NCI-H446 (cell line): ENCODE measurements around the gene COL18A1.

Experiments used
- DNase-seq, 2 experiments: peaks; one replicate each; lab custom pipeline; 2025; lab: John Stamatoyannopoulos, UW

COL18A1 gene

GRCh38 chr21:45480701-45481500, 75.9 kb downstream of the COL18A1 start:
- DNase-seq, result no peak

DNA sequence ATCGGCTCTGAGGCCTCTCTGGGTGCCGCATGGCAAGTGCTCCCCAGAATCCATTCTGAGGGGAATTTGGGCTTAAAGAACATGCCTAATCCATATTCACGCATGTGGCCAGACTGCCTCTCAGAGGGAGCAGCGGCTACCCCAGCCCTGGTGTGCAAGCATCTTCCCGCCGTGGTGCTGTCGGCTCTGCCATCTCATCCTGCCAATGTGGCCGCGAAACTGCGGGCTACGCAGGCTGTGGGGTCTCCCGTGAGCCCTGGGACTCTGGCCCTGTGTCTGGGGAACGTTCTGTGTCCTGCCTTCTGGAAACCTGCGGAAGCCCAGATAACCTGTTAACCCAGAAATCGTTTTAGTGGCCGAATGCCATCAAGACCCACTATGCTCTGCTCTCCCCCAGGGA, 76.6 kb downstream of the COL18A1 start:
- no peak for DNase-seq

GRCh38 chr21:45481977-45482898, 77.3 kb downstream of the COL18A1 start:
- no peak for DNase-seq

GRCh38 chr21:45482899-45483821, 78.2 kb downstream of the COL18A1 start:
- DNase-seq, result no peak

DNA sequence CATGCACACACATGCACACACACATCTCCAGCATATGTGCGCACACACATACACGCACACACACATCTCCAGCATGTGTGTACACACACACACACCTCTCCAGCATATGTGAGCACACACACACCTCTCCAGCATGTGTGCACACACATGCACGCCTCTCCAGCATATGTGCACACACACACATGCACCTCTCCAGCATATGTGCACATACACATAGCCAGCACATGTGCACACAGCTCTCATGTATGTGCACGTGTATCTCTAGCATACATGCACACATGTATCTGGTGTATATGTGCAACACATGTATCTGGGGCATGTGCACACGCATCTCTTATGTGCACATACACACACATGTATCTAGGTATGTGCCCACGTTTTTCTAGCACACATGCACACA, 79.4 kb downstream of the COL18A1 start:
- no peak for DNase-seq

GRCh38 chr21:45485686-45486442, 80.9 kb downstream of the COL18A1 start:
- no peak for DNase-seq

GRCh38 chr21:45486443-45487160, 81.6 kb downstream of the COL18A1 start:
- DNase-seq, result no peak

DNA sequence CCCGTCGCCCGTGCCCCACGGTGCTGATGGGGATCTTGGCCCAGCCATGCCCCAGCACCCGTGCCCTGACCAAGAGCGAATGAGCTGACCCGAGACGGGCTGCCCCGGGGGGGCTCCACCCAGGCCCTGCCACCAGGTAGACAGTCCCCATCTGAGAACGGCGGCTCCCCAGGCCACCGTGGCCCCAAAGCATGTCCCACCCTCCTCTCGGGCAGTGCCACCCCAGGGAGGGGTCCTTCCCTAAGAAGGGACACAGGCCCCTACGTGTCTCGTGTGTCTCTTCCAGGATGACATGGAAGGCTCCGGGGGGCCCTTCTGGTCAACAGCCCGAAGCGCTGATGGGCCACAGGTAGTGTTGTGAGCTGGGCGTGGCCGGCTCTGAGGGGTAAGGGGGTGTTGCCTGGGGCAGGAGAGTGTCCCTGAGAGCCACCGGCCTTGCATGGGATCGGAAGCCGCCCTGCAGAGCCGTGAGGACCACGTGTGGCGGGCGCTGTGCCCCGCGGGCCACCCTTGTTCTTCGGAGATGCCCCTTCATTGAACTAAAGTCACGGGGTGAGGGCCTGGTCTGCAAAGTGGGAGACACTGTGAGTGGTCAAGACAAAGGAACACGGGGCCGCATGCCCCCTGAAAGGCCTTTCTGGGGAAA, 82.3 kb downstream of the COL18A1 start:
- DNase-seq, result no peak

- DNase-seq, result no peak
These were observed 83.1 kb downstream of the COL18A1 start for GRCh38 chr21:45487891-45488600.

GRCh38 chr21:45488931-45489721, 84.2 kb downstream of the COL18A1 start:
- DNase-seq, result no peak

- no peak for DNase-seq
These were observed 84.7 kb downstream of the COL18A1 start for GRCh38 chr21:45489722-45489982.

- DNase-seq, result no peak
These were observed 85.2 kb downstream of the COL18A1 start for GRCh38 chr21:45490049-45490731.

- no peak for DNase-seq
These were observed 86.1 kb downstream of the COL18A1 start for GRCh38 chr21:45491056-45491455.

- DNase-seq, result no peak
These were observed 86.7 kb downstream of the COL18A1 start for GRCh38 chr21:45491623-45492022.

GRCh38 chr21:45492765-45493164, 87.8 kb downstream of the COL18A1 start:
- DNase-seq, result no peak

DNA sequence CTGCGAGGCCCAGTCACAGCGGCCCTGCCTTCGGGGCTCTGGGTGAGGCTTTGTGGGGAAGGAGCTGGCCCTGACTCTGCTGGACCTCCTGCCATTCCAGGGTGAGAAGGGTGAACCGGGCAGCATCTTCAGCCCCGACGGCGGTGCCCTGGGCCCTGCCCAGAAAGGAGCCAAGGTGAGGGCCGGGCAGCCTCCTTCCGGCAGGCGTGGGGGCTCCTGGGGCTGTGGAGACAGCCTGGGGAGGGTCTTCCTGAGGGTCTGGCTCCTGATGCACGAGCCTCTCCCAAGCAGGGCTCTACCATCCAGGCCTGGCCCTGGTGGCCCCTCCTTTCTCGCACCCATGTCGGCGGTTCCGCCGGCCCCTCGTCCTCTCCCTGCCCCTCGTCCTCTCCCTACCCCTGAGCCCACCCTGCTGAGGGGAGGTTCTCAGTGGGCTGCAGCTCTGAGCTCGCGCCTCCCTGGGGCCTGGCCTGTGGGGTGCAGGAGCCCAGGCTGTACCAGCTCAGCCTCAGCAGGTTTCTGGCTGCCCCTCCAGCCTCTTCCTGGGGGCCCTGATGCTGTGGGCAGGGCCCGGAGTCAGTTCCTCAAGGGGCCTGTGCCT, 88.5 kb downstream of the COL18A1 start:
- DNase-seq, result no peak

DNA sequence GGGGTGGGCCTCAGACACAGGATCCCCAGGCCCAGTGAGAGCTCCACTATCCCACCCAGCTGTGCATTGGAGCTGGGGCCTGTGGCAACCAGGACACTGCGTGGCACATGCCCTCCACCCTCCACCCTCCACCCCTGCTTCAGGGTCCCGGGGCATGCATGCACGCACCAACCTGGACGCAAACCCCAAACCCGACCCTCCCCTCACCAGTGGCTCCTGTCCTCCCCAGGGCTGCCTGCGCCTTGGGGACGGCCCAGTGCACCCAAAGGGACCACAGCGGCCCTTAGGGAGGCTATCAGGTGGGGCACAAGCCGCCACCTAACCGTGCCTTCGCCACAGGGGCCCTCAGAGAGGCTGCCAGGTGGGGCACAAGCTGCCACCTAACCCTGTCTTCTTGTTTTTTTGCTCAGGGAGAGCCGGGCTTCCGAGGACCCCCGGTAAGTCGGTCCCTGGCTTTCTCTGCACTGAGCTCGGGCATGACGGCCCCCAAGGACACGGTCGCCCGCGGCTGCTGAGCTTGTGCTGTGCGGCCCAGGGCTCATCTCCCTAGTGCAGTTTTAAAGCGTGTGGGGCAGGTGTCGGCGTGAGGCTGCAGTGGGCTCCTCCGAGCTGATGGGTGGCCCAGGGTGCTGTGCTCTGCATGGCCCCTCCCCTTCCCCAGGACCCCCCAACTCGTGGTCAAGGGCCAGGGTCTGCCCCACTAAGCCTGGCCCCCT, 89.3 kb downstream of the COL18A1 start:
- DNase-seq, result no peak
